OCI-LY7 (cell line): ENCODE measurements around the gene ZFYVE9.

ENCODE experiments used
- EZH2phosphoT487 ChIP-seq: fragments of 200-600 bp; sonication (generic); IDR thresholded peaks from 2 replicates; pipeline ENCODE4 v1.6.1; 2018; ENCODE audit warnings: low read depth, borderline replicate concordance, mild to moderate bottlenecking, mixed run types, antibody characterized with exemption, low read length, moderate library complexity, mixed read lengths
- TF ChIP-seq, protein P1 (sequence below): fragments of 200-600 bp; sonication (generic); conservative IDR thresholded peaks from 2 replicates; pipeline ENCODE4 v1.5.1; 2014; ENCODE audit warnings: mild to moderate bottlenecking, antibody characterized with exemption, low read length, moderate library complexity, mixed read lengths

DNA sequence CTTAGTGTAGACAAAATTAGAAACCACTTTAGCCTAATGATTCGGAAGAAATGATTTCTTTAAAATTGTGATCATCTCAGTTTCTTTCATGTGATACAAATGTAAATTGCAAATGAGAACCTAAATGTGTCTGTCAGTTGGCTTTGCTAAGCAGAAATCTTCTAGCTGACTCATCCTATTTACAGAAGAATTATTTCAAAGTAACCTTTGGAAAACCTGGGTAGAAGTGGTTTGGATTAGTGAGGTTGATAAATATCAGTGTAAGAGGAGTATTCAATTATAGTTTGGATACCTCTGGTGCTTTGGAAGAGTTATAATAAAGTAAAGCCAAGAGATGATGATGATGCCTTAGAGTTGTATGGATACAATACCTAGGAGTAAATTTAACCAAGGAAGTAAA lies 186.7 kb downstream of the ZFYVE9 start:
- TF ChIP-seq, protein P1, sequence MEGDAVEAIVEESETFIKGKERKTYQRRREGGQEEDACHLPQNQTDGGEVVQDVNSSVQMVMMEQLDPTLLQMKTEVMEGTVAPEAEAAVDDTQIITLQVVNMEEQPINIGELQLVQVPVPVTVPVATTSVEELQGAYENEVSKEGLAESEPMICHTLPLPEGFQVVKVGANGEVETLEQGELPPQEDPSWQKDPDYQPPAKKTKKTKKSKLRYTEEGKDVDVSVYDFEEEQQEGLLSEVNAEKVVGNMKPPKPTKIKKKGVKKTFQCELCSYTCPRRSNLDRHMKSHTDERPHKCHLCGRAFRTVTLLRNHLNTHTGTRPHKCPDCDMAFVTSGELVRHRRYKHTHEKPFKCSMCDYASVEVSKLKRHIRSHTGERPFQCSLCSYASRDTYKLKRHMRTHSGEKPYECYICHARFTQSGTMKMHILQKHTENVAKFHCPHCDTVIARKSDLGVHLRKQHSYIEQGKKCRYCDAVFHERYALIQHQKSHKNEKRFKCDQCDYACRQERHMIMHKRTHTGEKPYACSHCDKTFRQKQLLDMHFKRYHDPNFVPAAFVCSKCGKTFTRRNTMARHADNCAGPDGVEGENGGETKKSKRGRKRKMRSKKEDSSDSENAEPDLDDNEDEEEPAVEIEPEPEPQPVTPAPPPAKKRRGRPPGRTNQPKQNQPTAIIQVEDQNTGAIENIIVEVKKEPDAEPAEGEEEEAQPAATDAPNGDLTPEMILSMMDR: no peak
- no peak for TF ChIP-seq EZH2phosphoT487
